B cell (primary cell): ENCODE data around the gene KLHL1. TPM values are rescaled to one million over a fixed set of nuclear protein-coding genes. Genes with fewer than 3 reads are reported as not detected.

Experiments
- ATAC-seq: fragments of 200-7000 bp; cut with Tn5 transposase; one replicate; pipeline ENCODE4 v1.10.0; 2021; ENCODE audit warnings: low read depth, mild to moderate bottlenecking, moderate number of reproducible peaks, moderate library complexity
- CTCF ChIA-PET: fragments of 350-600 bp; sonication (Branson Sonifier 250); formaldehyde crosslinking; loops from one replicate; lab custom pipeline; 2021; ENCODE audit warnings: antibody characterized with exemption, inconsistent platforms; lab: Charles Lee
- POLR2A ChIA-PET: fragments of 350-600 bp; sonication (Branson Sonifier 250); formaldehyde crosslinking; loops from one replicate; lab custom pipeline; 2021; ENCODE audit warnings: antibody characterized with exemption; lab: Charles Lee
- DNase-seq: peaks from one replicate; pipeline ENCODE4 v3.0.0; 2013
- H2AFZ ChIP-seq: 2 replicates; pipeline ENCODE4 v1.6.1; 2012; ENCODE audit warnings: mild to moderate bottlenecking, low read depth, low read length; ENCODE audit not compliant: insufficient read depth, poor library complexity, severe bottlenecking
- H3K27ac ChIP-seq, 2 donors: 1 replicate in 1 of 2; 2 replicates in 1 of 2; pipeline ENCODE4 v1.5.1; 2012 to 2013; ENCODE audit warnings: low read length in 2 of 2, mild to moderate bottlenecking in 2 of 2, moderate library complexity in 1 of 2
- H3K27me3 ChIP-seq, 4 experiments: fragments of 200-600 bp in 1 of 4; sonication (generic) in 1 of 4; replicated peaks in 1 of 4; 1 replicate in 2 of 4; 2 replicates in 2 of 4; pipeline versions ENCODE4 v1.6.1 to v1.7.0; 2013 to 2016; ENCODE audit warnings: low read length in 3 of 4, mild to moderate bottlenecking in 2 of 4, mixed read lengths in 1 of 4, moderate library complexity in 1 of 4; ENCODE audit not compliant: insufficient read depth in 4 of 4, control insufficient read depth in 3 of 4; ENCODE audit errors: control extremely low read depth in 1 of 4
- H3K36me3 ChIP-seq, 2 experiments: replicated peaks in 1 of 2; 1 replicate in 1 of 2; 2 replicates in 1 of 2; pipeline versions ENCODE4 v1.6.1 to v1.7.1; 2013; ENCODE audit warnings: low read length in 1 of 2; ENCODE audit not compliant: insufficient read depth in 2 of 2, control insufficient read depth in 1 of 2; ENCODE audit errors: control extremely low read depth in 1 of 2, extremely low read depth in 1 of 2
- H3K4me1 ChIP-seq, 2 donors: fragments of 200-600 bp in 1 of 2; sonication (generic) in 1 of 2; 1 replicate in 1 of 2; 2 replicates in 1 of 2; pipeline versions ENCODE4 v1.5.1 to v1.6.1; 2013 to 2017; ENCODE audit warnings: low read length in 2 of 2; ENCODE audit not compliant: control insufficient read depth in 2 of 2, insufficient read depth in 2 of 2
- H3K4me2 ChIP-seq: replicated peaks from 2 replicates; pipeline ENCODE3; 2012; ENCODE audit warnings: mild to moderate bottlenecking, low read depth, low read length; ENCODE audit not compliant: poor library complexity, severe bottlenecking
- H3K4me3 ChIP-seq, 5 experiments: fragments of 200-600 bp in 1 of 5; sonication (generic) in 1 of 5; 1 replicate in 3 of 5; 2 replicates in 2 of 5; pipeline versions ENCODE4 v1.5.1 to v1.7.0; 2011 to 2016; ENCODE audit warnings: low read length in 4 of 5, mild to moderate bottlenecking in 4 of 5, low read depth in 2 of 5, control low read depth in 1 of 5, moderate library complexity in 1 of 5; ENCODE audit not compliant: insufficient read depth in 1 of 5; ENCODE audit errors: control extremely low read depth in 1 of 5, extremely low read depth in 1 of 5
- H3K79me2 ChIP-seq: fragments of 200-600 bp; sonication (generic); one replicate; pipeline ENCODE4 v1.6.0; 2016; ENCODE audit warnings: low read length; ENCODE audit not compliant: control insufficient read depth, insufficient read depth
- H3K9ac ChIP-seq: fragments of 200-600 bp; sonication (generic); 2 replicates; pipeline ENCODE4 v1.6.1; 2017; ENCODE audit warnings: mild to moderate bottlenecking, low read length, moderate library complexity
- H3K9me3 ChIP-seq, 3 donors: one replicate each; pipeline versions ENCODE4 v1.6.1 to v1.7.1; 2013; ENCODE audit warnings: low read length in 2 of 3; ENCODE audit not compliant: control insufficient read depth in 2 of 3, insufficient read depth in 1 of 3; ENCODE audit errors: control extremely low read depth in 1 of 3
- H4K20me1 ChIP-seq: 2 replicates; pipeline ENCODE4 v1.6.0; 2012; ENCODE audit warnings: mild to moderate bottlenecking, low read length; ENCODE audit not compliant: insufficient read depth, control insufficient read depth, poor library complexity, severe bottlenecking
- H3K27ac Mint-ChIP-seq: one replicate; pipeline ENCODE4 v1.8.0; 2021; ENCODE audit warnings: mixed read lengths
- H3K27me3 Mint-ChIP-seq: one replicate; pipeline ENCODE4 v1.8.0; 2021; ENCODE audit warnings: mixed read lengths
- H3K4me1 Mint-ChIP-seq: one replicate; pipeline ENCODE4 v1.8.0; 2021; ENCODE audit warnings: mixed read lengths
- H3K4me3 Mint-ChIP-seq: one replicate; pipeline ENCODE4 v1.8.0; 2021; ENCODE audit warnings: mixed read lengths
- H3K9me3 Mint-ChIP-seq: one replicate; pipeline ENCODE4 v1.8.0; 2022; ENCODE audit warnings: mixed read lengths; ENCODE audit not compliant: insufficient read depth
- EZH2 ChIP-seq: IDR thresholded peaks from 2 replicates; pipeline ENCODE4 v1.6.1; 2012; ENCODE audit warnings: borderline replicate concordance, low read depth, mild to moderate bottlenecking, moderate library complexity, low read length; ENCODE audit not compliant: insufficient read depth, poor library complexity, severe bottlenecking
- WGBS: methylation state at CpG from one replicate; pipeline ENCODE4 v1.1.5; 2013; ENCODE audit warnings: missing lambda C conversion rate; ENCODE audit not compliant: insufficient coverage; 5-methylcytosine and 5-hydroxymethylcytosine counted together
- intact Hi-C: fragments of 100-400 bp; cut with micrococcal nuclease; formaldehyde crosslinking; loops from one replicate; pipeline ENCODE4 v1.10.0; 2022
- polyA plus RNA-seq: library from polyadenylated mRNA; depleted of rRNA; stranded (reverse); fragments of >200 nt; gene quantifications from 2 replicates; pipeline ENCODE4 v1.2.3, GENCODE V29; 2012
- total RNA-seq, 2 donors: library from RNA; stranded (reverse); fragments of 120-200 nt in 1 of 2; gene quantifications; 1 replicate in 1 of 2; 2 replicates in 1 of 2; pipeline versions ENCODE4 v1.2.3 to v1.2.4, GENCODE V29; 2013 to 2022
- TF ChIP-seq, protein P1 (sequence below): fragments of 200-600 bp; IDR thresholded peaks from one replicate; pipeline ENCODE4 v1.8.0; 2022; ENCODE audit warnings: antibody characterized with exemption, mild to moderate bottlenecking

The KLHL1 gene
- total and polyA plus RNA-seq, 2 donors (not counting 1 experiment from before 2014, with no cell fraction given): not detected

DNA sequence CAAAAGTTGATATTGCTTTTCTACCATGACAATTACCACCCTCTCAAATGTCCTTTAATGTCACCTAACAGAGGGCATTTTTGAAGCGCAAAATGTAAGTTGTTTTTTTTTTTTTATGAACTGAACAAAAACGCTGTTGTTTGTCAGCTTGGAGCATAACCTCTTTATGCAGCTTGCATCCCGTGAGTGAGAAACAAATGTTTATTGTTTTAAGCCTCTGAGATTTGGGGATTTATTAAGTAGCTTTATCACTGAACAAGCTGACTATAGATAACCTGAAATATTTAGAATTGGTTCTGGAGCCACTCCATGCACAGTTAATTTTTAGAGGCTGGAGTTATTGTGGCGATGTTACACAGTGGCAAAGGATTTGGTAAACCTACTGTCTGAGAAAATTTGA lies 80.7 kb downstream of the KLHL1 start:
- Histone ChIP-seq H3K4me2 (no peak overlapping the region), H3K36me3 (no peaks in the 10 kb centered on the region), H3K4me3 (no peak overlapping the region), H4K20me1 (no peaks in the 10 kb centered on the region), H3K27ac (no peak overlapping the region), H3K79me2 (no peaks in the 10 kb centered on the region), H3K27me3 (no peaks in the 10 kb centered on the region), H2AFZ (no peak overlapping the region), H3K9ac (no peak overlapping the region), H3K9me3 (no peaks in the 10 kb centered on the region), H3K4me1 (no peaks in the 10 kb centered on the region)
- intact Hi-C loops: no loop called here
- Mint-ChIP-seq H3K27me3 (no peaks in the 10 kb centered on the region), H3K27ac (no peak overlapping the region), H3K9me3 (peaks cover 9% of the 10 kb centered on the region), H3K4me1 (no peaks in the 10 kb centered on the region), H3K4me3 (no peak overlapping the region)
- ATAC-seq: no peak
- ChIA-PET CTCF (no interaction called here), POLR2A (no interaction called here)
- WGBS: 40% methylated on average over 2 of the region's 4 CpGs
- TF ChIP-seq, protein P1, sequence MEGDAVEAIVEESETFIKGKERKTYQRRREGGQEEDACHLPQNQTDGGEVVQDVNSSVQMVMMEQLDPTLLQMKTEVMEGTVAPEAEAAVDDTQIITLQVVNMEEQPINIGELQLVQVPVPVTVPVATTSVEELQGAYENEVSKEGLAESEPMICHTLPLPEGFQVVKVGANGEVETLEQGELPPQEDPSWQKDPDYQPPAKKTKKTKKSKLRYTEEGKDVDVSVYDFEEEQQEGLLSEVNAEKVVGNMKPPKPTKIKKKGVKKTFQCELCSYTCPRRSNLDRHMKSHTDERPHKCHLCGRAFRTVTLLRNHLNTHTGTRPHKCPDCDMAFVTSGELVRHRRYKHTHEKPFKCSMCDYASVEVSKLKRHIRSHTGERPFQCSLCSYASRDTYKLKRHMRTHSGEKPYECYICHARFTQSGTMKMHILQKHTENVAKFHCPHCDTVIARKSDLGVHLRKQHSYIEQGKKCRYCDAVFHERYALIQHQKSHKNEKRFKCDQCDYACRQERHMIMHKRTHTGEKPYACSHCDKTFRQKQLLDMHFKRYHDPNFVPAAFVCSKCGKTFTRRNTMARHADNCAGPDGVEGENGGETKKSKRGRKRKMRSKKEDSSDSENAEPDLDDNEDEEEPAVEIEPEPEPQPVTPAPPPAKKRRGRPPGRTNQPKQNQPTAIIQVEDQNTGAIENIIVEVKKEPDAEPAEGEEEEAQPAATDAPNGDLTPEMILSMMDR: no peak
- TF ChIP-seq EZH2: no peak
- DNase-seq: no peak

DNA sequence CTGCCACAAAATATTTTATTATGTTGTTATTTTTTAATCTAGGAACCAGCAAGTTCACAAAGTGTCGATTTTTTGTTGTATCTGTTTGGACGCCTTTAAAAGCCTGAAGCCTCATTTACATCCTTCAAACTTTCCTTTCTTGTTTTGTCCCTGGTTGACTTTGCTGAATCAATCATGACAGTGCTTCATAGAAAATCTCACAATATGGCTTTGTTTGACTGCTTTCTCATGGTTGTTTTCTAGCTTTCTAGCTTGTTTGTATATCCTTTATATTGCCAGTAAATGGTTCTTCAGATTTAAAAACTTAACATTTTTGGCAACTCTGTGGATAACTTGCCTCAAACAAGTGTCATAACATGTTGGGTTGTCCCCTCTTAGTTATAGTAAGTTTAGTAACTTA lies 84.7 kb downstream of the KLHL1 start:
- no peaks in the 10 kb centered on the region for H3K4me1 ChIP-seq
- peaks cover 2% of the 10 kb centered on the region for H3K9me3 Mint-ChIP-seq
- DNase-seq: no peak
- H3K9ac ChIP-seq: no peak overlapping the region
- 100% methylated on average over 1 of the region's 2 CpGs for WGBS
- H3K79me2 ChIP-seq: no peaks in the 10 kb centered on the region
- no peaks in the 10 kb centered on the region for H3K27me3 Mint-ChIP-seq
- no peaks in the 10 kb centered on the region for H3K4me1 Mint-ChIP-seq
- TF ChIP-seq EZH2: no peak
- TF ChIP-seq, protein P1: no peak
- ChIA-PET POLR2A (no interaction called here), CTCF (no interaction called here)
- no peak overlapping the region for H3K4me3 Mint-ChIP-seq
- no peaks in the 10 kb centered on the region for H3K27me3 ChIP-seq
- H3K27ac Mint-ChIP-seq: no peak overlapping the region
- no peak for ATAC-seq
- H3K4me3 ChIP-seq: no peak overlapping the region
- no peaks in the 10 kb centered on the region for H3K36me3 ChIP-seq
- H4K20me1 ChIP-seq: no peaks in the 10 kb centered on the region
- H3K27ac ChIP-seq: no peak overlapping the region
- no peaks in the 10 kb centered on the region for H3K9me3 ChIP-seq
- no peak overlapping the region for H2AFZ ChIP-seq
- intact Hi-C loops: no loop called here
- no peak overlapping the region for H3K4me2 ChIP-seq
